ENCODE results near the gene SCN8A.

SCN8A gene

DNA sequence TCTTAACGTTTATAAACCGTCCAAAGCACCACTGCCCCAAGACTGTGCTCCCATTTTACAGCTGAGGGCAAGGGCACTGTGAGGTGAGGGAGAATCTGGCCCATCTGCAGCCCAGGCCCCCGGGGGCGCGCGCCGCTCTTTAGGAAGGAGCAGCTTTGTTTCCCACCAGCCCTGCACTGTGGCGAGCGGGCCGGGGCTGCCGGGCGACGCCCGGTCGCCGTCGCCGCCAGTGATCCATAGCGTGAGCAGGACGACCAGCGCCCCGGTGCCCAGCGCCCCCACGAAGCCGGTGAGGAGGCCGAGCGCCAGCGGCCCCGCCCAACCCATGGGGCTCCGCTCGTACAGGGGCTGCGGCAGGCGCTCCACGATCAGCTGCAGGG, 222.9 kb downstream of the SCN8A start:
- DNase-seq (ENCODE audit: low read depth in 2 of 2, low spot score in 1 of 2) = no peak

DNA sequence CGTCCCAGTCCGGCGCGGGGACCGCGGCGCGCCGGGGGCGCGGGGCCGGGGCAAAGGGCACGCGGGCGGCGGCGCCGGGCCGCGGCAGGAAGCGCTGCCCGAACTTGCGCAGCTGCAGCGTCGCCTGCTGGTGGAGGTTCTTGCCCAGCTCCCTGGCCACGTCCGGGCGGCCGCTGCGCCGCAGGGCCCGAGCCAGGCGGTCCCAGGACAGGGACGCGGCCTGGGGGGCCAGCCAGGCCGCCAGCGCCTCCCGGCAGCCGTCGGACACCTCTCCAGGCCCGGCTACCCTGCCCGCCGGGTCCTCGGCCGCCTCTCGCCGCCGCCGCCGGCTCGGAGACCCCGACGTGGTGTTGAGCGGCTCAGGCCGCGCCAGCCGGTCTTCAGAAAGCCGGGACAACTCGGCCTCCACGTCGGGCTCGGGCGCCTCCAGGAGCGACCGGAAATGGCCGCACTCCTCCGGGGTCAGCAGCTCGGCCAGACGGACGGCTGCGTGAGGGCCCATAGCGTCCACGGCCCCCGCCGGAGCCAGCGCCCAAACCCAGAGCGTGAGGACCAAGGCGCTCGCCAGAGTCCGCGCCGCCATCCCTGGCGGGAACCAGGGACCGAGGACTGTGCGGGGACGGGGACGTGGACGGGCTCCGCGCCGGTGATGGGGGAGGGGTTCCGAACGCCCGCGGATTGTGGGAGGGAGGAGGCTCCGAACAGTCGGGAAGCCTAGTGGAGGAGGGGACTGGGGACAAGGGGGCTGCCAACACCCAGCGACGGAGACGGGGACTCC, 223.5 kb downstream of the SCN8A start:
- peak in 1 of 2 donors; percentile 40 for DNase-seq (ENCODE audit: low read depth in 2 of 2, low spot score in 1 of 2)

DNA sequence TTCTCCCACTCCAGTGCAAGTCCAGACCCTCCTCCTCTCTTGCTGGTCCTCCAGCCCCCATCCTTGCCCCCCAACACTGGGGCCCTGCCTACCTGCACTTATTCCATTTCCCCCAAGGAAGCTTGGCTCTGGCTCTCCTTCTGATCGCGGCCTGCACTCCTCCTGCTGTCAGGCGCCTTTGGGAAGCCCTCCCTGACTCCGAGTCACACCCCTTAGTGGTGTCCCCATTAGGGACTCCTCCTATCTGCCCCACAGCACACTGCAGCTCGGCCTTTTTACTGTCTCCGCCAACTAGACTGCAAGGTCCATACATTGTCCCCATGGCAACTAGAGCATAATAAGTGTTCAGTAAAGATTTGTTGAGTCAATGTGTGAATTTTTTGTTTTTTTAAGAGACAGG, 224.5 kb downstream of the SCN8A start:
- no peak for DNase-seq (ENCODE audit: low read depth in 2 of 2, low spot score in 1 of 2)

DNA sequence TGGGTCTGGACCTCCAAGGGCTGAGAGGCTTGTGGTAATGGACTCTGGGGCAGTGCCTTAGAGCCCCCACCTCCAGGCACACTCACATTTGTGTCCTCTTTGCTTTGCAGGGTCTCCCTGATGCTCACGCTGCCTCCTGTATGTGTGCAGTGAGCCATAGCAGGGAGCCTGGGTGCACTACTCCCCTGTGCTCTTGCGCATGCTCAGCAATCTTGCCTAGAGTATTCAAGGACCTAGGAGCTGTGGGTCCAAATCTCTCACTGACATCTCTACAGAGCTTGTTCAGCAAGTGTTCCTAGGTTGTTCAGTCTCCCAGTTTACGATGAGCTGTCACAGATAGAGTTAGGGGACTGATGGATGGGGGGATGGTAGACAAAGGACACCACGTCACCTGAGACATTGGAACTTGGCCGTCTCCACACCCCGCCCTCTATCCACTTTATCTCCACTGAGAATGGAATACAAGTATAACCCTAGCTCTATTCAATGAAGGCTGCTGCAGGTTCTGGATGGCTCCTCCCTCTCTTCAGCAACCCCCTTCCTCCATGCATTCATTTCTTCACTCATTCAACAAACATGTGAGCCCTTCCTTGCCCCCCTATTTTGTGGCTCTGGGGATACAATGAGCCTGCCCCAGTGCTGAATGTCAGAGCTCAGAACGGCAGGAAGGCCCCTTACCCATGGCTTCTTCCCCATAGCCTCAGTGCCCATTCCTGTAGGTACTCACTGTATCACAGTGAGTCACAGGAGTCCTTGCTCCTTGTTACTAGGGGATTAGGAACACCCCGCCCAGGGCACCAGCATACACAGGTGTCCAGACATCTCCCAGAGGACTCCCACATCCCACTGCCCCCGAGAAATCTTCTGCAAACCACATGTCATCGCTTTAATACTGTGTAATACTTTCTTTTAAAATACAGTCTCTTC, 226.3 kb downstream of the SCN8A start:
- DNase-seq (ENCODE audit: low read depth in 2 of 2, low spot score in 1 of 2) = no peak

DNA sequence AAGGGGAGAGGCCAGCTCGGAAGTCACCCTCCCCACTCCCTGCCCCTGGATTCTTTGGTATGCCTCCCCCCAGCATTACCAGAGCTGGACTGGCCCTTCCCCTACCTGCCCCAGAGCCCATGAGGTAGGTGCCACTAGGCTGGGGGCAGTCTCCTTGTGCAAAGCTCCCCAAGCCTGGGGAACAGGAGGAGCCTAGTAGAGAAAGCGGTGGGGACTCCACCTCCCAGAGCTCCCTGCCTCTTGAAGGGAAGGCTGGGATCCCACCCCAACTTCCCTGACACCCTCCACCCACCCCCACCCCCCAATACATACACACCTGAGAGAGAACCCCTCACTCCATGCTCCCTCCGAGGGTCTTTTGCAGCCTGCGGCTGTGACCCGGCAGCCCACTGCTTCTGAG, 227.1 kb downstream of the SCN8A start:
- DNase-seq (ENCODE audit: low read depth in 2 of 2, low spot score in 1 of 2) = no peak

DNA sequence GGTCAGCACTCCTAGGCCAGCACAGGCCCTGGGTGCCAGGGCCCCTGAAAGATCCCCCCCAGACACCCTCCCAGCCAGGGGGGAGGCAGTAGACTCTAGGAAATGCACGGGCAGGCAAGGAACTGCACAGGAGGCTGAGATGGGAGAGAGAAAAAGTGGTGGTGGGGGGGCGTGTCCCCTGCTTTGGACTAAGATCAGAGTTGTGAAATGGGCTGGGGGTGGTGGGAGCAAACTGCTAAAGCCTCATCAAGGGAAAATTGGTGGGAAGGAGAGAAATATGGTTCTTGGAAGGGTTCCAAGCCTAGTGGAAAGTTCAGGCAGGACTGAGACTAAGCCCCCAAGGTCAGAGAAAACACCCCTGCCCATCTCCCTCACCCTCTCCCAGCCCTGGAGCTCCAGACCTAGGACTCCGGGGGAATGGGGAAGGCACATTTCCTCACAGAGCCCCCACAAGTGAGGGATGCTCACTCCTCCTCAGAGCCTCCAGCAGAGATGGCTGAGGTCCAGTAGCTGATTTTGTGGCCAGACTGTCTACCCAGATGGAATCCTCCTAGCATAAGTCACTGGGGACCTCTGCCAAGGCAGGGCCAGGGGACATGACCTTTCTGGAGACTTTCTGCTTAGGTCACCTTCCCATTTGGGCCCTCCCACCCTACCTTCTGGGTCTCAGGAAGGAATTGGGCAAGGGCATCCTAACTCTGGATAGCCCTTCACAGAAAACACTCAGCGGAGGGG, 227.7 kb downstream of the SCN8A start:
- no peak for DNase-seq (ENCODE audit: low read depth in 2 of 2, low spot score in 1 of 2)

DNA sequence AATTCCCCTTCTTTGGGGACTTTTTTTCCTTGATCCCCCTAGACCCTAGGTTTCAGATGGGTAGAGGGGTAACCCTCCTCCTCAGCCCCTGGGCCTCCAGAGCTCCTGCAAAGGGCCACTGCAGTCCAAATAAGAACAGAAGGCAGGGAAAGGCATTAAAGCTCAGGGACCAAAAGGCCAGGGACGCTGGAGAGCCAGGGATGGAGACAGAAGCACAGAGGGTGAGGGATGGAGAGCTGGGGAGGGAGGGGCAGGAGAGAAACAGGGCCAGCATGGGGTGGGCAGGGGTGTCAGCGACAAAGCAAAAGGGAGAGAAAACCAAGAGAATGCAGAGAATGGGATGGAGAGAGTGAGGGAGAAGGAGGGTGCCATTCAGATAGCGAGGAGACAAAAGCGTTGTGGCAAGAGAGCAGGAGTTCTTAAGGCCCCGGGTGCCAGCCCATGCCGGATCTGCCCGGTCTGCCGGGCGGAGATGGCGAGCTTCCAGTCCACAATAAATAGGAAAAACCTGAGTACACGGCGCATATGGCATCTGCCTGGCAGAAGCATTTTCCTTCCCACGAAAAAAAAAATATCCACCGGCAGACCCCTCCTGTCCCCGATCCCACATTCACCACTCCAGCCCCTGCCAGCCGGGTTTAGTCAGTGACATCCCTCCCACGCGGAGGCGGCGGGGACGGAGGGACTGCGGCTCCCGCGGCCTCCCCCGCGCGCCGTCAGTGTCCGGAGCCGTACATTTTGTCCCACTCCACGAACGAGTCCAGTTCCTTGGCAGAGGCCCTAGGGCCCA, 228.9 kb downstream of the SCN8A start:
- no peak for DNase-seq (ENCODE audit: low read depth in 2 of 2, low spot score in 1 of 2)

DNA sequence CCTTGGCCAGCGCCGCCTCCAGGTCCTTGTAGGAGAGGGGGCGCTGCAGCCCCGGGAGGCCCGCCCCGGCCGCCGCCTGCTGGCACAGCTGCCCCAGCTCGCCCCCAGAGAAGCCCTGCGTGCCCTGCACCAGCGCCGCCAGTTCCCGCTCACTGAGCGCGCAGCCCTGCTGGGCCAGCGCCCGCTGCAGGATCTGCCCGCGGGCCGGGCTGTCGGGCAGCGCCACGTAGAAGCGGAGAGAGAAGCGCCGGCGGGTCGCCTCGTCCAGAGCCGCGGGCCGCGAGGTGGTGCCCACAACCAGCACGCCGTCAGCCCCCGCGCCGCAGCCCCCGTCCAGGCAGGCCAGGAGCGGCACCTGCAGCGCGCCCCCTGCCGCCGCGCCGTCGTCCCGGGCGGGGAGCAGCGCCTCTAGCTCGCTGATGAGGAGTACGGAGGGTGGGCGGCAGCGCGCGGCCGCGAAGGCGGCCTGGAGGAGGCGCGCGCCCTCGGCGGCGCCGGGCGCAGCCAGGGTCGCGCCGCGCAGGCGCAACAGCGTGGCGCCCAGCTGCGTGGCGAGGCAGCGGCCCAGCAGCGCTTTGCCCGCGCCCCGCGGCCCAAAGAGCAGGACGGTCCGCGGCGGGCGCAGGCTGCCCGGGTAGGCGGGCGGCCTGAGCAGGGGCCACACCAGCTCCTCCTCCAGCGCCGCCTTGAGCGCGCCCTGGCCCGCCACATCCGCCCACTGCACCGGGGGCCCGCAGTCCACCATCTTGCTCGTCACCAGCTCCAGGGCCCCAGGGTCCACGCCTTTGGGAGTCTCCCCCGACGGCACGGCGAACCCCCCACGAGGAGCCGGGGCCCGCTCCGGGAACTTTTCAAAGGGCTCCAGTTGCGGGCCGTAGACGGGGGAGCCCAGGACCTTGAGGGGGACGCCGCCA, 229.8 kb downstream of the SCN8A start:
- peak; percentile 49 to 68 for DNase-seq (ENCODE audit: low read depth in 2 of 2, low spot score in 1 of 2)

DNA sequence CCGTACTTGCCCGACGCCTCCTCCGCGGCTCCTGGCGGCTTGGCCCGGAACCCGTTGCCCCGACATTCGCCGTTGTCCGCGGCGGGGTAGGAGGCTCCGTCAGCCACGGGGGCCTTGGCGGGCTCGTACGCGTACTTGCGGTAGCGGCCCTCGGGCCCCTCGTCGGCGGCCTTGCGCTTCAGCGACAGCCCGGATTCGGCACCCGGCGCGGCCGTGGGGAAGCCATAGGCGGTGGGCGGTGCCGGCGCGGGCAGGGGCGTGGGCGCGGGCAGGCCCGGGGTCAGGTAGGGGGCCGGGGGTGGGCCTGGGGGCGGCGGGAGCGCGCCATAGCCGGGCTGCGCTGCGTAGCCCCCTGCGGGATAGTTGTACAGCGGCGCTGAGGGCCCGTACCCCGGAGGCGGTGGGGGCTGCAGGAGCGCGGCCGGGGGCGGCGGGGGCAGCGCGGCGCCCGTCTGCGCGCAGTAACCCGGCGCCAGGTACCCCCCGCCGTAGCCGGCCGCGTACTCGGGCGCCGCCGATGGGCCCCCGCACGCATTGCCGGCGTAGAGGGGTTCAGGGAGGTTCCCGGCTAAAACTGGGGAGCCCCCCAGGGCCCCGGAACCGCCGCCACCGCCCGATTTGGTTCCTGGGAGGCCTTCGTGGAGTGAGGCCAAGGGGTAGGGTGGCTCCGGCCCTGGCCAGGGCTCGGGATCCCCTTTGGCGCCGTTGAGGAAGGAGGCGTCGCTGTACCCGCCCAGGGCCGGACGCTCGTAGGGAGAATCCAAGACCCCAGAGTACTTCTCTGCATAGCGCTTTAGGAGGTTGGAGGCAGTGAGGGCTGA, 230.6 kb downstream of the SCN8A start:
- DNase-seq (ENCODE audit: low read depth in 2 of 2, low spot score in 1 of 2) = peak in 1 of 2 donors; percentile 14

DNA sequence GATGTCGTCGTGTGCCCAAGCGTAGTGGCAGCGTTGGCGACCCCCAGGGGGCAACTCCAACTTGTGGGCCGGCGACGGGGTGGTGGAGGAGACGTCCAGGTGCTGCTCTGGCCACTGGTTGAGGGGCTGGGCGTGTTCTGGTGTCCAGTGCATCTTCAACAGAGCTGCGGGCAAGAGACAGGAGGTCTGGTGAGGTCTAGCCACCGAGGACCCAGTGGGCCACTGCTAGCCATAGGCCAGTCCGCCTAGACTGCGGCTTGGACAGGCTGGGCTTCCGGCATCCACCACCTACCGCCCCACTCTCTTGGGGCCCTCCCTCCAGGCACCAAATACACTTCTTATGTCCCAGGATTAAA, 231.2 kb downstream of the SCN8A start:
- no peak for DNase-seq (ENCODE audit: low read depth in 2 of 2, low spot score in 1 of 2)

DNA sequence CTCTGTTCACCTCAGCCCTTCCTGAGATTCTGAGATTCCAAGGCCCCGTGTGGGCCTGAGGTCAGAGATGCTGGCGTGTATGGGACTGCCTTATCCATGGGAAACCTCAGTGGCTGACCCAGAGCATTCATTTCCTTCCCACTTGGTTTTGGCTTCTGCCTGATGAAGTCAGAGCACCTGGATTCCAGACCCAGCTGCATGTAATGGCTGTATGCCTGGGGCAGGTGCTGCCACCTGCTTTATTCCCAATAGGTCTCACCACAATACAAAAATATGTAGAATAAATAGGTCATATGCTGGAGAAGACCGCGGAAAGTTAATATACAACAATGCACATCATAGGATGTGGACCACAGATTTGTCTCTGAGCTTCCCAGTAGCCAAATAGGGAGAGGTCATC, 231.9 kb downstream of the SCN8A start:
- DNase-seq (ENCODE audit: low read depth in 2 of 2, low spot score in 1 of 2) = no peak

DNA sequence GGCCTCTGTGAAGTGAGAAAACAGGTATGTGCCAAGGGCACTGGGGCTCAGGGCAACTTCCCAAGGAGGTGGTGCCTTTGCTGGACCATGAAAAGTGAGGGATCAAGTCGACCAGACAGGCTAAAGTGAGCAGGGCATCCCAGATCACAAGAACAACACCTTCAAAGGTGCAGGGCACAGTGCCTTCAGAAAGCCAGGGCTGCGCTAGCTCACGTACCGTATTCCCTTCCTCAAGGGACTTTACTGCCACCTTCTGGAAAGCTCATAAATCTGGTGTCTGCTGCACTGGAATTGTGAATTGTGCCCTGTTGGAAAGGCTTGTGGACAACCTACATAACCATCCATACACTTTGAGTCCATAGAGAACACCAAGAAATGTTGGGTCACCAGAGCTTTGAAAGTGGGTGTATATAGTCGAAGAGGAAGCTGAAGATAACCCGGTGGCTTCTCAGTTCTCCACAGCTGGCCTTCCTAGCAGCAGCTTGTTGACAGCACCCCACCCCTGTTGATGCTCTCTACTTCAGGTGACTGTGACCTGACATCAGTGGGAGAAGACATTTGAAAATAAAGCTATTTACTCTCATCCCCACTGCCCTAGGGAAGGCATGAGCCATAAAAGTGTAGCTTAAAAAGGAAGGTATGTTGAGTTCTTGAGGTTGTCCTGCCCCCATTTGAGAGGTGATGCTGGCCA, 233.0 kb downstream of the SCN8A start:
- DNase-seq (ENCODE audit: low read depth in 2 of 2, low spot score in 1 of 2) = no peak

DNA sequence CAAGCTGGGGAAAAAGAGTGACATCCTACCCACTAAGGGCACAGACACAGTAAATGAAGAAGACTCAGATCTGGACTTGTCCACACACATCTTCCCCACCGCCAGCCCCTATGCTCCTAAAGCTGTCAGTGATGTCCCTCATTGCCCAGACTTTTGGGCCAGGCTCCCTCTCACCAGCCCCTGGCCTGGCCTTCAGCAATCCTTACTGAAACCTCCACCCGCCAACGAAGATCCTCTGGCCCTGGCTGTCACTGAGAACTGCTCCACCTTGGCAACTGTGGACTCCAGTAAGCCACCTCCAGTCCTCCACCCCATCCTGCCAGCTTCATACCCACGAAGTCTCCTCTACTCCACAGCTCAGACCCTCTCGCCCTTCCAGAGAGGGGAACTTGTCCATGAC, 234.2 kb downstream of the SCN8A start:
- no peak for DNase-seq (ENCODE audit: low read depth in 2 of 2, low spot score in 1 of 2)

DNA sequence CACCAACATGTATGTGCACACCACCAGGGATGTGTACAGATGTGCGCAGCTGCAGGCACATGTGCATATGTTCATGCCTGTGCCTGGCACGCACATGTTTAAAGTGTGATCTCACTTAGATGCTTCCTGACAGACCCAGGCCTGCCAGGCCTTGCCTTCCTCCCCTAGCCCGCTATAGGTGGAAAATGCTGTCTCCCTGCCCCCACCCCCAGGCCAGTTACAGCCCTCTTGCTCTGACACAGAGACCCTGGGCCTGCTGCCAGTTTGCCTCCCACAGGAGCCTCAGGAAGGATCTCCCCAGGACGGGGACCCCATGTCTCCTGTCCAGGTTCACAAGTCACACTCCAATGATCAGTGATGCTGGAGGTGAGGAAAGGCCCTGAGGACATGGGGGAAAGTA, 235.8 kb downstream of the SCN8A start:
- DNase-seq (ENCODE audit: low read depth in 2 of 2, low spot score in 1 of 2) = no peak

DNA sequence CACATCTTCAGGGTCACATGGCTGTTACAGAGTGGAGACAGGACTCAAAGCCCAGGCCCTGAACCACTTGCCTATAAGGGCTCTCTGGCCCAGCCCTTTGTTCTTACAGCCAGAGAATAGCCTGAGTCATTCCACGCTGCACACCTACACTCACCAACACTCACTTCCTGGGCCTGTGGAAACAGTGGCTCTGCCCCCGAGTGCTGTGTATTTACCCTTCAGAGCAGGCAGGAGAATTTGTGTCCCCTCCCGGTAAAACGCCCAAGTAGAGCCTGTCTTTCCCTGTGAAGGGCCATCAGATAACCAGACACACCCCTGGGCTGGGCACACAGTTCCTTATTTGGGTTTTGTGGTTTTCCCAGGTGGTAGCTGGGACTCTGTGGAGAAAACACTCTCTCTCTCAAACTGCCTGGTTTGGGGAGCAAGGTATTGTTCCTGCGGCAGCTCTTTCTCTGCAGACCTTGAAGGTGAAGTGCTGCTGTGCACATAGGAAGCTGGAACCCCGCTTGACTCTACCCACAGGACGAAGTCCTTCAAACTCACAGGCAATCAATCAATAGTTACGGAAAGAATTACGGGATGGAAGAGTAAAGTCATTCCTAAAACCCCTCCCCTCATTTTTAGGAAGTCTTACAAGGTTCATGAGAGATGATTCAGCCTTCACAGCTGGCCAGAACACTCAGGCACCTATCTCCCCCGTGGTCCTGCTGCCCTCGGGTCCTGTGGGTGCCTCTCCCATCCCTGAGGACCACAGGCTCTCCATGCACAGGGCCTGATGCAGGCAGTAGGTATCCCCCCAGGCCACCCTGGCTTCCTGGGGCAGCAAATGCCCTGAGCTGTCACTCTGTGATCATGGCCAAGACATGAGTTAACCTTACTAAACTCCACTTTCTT, 237.1 kb downstream of the SCN8A start:
- DNase-seq (ENCODE audit: low read depth in 2 of 2, low spot score in 1 of 2) = no peak

DNA sequence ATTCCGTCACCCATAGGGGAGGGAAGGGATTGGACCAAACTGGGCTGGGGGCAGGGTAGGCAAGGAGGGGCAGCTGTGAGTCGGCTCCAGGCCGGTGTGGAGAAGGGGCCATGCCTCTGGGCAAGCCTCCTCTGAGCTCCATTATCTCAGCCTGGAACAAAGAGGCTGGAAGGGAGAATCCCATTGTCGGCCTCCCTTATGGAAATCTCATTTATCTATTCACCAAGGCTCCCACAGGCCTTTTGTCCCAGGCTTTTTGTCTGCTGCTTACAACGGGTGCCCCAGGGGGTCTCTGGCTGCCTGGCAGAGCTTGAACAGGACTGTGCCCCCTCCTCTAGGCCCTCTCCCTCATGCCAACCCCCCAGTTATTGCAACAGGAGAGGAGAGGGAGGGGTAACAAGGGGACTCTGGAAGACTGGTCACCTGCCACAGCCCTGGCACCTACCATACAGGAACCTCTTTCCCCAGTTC, 238.0 kb downstream of the SCN8A start:
- no peak for DNase-seq (ENCODE audit: low read depth in 2 of 2, low spot score in 1 of 2)

DNA sequence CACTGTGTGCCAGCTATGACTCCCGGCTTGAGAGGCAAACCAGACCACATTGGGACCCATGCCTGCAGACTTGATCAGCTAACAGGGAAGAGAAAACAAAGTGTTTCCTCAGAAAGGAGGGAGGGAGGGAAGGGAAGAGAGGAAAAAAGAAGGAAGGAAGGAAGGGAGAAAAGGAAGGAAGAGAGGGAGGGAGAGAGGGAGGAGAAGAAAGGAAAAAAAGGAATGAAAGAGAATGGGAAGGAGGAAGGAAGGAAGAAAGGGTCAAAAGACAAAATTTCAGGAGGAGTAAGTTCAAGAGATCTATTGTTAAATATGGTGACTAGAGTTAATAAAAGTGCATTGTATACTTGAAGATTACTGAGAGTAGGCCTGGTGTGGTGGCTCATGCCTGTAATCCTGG, 238.6 kb downstream of the SCN8A start:
- DNase-seq (ENCODE audit: low read depth in 2 of 2, low spot score in 1 of 2) = no peak

All from stimulated activated CD8-positive, alpha-beta memory T cell treated with anti-CD3 and anti-CD28 coated beads, Interleukin-4, amount 100 ng/mL, for 1 hour (primary cell).